ENCODE data around the gene ICAM5.

DNA sequence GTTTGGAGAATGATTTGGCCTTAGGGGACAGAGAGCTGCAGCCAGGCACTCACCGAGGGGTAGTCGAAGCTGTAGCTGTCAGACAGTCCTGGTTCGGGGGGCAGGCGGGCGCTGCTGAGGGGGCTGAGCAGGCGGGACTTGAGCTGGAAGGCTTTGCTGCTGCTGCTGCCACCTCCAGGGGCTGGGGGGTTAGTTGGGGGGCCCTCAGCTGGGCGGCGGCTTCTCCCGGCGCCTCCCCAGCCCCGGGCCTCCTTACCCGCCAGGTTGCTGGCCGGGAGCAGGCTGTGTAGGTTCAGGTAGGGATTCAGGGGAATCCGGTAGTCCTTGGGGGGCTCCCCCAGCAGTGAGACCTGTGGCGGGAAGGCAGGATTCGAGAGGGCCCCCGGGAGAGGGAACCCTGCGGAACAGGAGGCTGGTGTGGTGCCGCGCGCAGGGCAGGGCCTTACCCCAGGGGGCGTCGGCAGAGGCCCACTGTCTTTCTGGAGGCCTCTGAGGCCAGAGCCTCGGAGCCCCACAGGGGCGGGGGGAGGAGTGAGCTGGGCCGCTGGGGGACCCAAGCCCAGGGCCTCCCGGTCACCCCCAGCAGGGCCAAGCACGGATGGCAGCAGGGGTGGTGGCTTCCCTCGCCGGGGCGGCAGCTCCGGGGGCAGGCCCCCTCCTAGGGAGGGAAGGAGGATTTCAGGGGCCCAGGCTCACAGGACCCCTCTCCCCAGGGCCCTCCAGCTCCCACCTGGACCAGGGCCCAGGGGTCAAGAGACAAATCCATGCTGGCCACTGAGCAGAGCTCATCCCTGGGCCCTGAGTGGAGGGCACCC, 31.1 kb downstream of the ICAM5 start:
- no peak for TF ChIP-seq EZH2phosphoT487 (IDR thresholded peaks at IDR 0.05; ENCODE audit: low read depth, severe bottlenecking, unreplicated experiment)
- TF ChIP-seq, protein P1, sequence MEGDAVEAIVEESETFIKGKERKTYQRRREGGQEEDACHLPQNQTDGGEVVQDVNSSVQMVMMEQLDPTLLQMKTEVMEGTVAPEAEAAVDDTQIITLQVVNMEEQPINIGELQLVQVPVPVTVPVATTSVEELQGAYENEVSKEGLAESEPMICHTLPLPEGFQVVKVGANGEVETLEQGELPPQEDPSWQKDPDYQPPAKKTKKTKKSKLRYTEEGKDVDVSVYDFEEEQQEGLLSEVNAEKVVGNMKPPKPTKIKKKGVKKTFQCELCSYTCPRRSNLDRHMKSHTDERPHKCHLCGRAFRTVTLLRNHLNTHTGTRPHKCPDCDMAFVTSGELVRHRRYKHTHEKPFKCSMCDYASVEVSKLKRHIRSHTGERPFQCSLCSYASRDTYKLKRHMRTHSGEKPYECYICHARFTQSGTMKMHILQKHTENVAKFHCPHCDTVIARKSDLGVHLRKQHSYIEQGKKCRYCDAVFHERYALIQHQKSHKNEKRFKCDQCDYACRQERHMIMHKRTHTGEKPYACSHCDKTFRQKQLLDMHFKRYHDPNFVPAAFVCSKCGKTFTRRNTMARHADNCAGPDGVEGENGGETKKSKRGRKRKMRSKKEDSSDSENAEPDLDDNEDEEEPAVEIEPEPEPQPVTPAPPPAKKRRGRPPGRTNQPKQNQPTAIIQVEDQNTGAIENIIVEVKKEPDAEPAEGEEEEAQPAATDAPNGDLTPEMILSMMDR (IDR thresholded peaks at IDR 0.05; ENCODE audit: poor library complexity) = no peak
- no peak for TF ChIP-seq EZH2 (IDR thresholded peaks at IDR 0.05; ENCODE audit: borderline replicate concordance)
